Stimulated activated effector memory CD8-positive, alpha-beta T cell treated with anti-CD3 and anti-CD28 coated beads, Interleukin-12 subunit alpha, Interleukin-12 subunit beta, amount 100 ng/mL, for 72 hours (primary cell): ENCODE results near the gene KANK3.
A peak's percentile ranks its signal among the peaks of the same experiment; 100 is the strongest.
"Not testable (repeated sequence)": the region's sequence is repeated elsewhere in the genome, so short reads cannot be mapped to it uniquely, and the experiment has no call there.

ENCODE experiments used
- ATAC-seq: fragments of 150-1000 bp; cut with Tn5 transposase; 2 replicates; pipeline ENCODE4 v1.10.0; 2021
- DNase-seq, 2 donors: peaks; one replicate each; pipeline ENCODE4 v3.0.0; 2021 to 2022; ENCODE audit warnings: low spot score in 2 of 2
- H3K27ac Mint-ChIP-seq: one replicate; pipeline ENCODE4 v1.8.0; 2022; ENCODE audit warnings: mild to moderate bottlenecking, mixed read lengths
- H3K36me3 Mint-ChIP-seq: one replicate; pipeline ENCODE4 v1.8.0; 2022; ENCODE audit warnings: mild to moderate bottlenecking, mixed read lengths
- H3K4me1 Mint-ChIP-seq: one replicate; pipeline ENCODE4 v1.8.0; 2022; ENCODE audit warnings: mixed read lengths
- H3K4me3 Mint-ChIP-seq: one replicate; pipeline ENCODE4 v1.8.0; 2022; ENCODE audit warnings: mild to moderate bottlenecking, mixed read lengths
- H3K9me3 Mint-ChIP-seq: one replicate; pipeline ENCODE4 v1.8.0; 2022; ENCODE audit warnings: mixed read lengths

Gene KANK3

DNA sequence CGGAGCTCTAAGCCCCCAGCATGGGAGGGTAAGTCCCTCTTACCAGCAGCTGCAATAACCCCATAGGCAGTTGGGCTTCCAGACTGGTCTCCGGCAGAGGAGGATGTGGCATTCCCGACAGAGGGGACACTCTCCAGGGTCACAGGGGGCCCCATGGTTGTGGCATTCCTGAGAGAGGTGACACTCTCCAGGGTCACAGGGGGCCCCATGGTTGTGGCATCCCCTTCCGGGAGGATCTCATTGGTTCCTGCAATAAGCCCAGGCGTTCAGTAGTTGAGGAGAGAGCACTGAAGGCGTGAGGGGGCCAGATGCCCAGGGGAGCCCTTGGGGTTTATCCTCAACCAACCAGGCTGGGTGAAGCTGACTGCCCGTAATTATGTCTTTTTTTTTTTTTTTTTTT is 40.3 kb downstream of the KANK3 start:
- DNase-seq = no peak
- ATAC-seq = no peak
- Mint-ChIP-seq H3K36me3 (peaks cover 50% of the 10 kb centered on the region), H3K4me1 (peaks cover 29% of the 10 kb centered on the region), H3K9me3 (no peaks in the 10 kb centered on the region), H3K4me3 (no peak overlapping the region), H3K27ac (no peak overlapping the region)

DNA sequence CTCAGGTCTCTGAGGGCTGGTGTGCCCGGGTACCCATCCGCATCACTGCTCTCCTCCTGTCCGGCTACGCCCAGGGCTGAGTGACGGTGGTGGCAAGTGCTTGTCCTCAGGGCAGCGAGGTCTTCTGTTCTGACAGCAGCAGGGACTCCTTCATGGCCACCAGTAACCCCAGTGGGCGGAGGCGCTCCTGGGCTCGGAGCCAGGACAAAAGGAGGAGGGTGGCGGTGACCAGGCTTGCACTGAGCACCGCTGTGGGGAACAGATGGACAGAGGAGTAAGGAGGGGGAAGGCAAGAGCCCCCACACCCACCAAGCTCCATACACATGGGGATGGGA is 40.7 kb downstream of the KANK3 start:
- peaks cover 46% of the 10 kb centered on the region for H3K36me3 Mint-ChIP-seq
- ATAC-seq (no peak), DNase-seq (no peak)
- H3K9me3 Mint-ChIP-seq = no peaks in the 10 kb centered on the region
- H3K27ac Mint-ChIP-seq = no peak overlapping the region
- no peak overlapping the region for H3K4me3 Mint-ChIP-seq
- peaks cover 25% of the 10 kb centered on the region for H3K4me1 Mint-ChIP-seq

DNA sequence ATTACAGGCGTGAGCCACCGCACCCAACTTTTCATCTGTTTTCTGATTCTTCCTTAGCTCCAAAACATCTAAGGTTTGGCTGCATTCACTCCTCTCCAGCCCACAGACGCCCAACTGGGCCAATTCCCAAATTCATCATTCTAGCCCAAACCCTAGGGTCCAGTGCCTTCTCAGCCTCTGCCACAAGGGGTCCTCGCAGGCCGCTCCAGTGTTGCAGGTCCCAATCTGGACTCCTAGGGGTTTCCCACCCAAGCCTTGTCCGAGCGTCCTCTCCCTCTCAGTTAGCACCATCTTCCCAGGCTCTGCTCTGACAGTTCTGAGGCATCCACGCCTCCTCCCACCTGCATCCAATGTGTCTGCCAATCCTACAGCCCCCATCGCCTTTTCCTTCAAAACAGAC is 51.7 kb downstream of the KANK3 start:
- H3K4me1 Mint-ChIP-seq, H3K27ac Mint-ChIP-seq, H3K9me3 Mint-ChIP-seq, DNase-seq, H3K36me3 Mint-ChIP-seq, H3K4me3 Mint-ChIP-seq: not testable (repeated sequence)
- peak; percentile 58 for ATAC-seq

DNA sequence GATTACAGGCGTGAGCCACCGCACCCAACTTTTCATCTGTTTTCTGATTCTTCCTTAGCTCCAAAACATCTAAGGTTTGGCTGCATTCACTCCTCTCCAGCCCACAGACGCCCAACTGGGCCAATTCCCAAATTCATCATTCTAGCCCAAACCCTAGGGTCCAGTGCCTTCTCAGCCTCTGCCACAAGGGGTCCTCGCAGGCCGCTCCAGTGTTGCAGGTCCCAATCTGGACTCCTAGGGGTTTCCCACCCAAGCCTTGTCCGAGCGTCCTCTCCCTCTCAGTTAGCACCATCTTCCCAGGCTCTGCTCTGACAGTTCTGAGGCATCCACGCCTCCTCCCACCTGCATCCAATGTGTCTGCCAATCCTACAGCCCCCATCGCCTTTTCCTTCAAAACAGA is 66.6 kb downstream of the KANK3 start:
- H3K4me3 Mint-ChIP-seq, H3K27ac Mint-ChIP-seq, H3K9me3 Mint-ChIP-seq, H3K4me1 Mint-ChIP-seq, H3K36me3 Mint-ChIP-seq, DNase-seq: not testable (repeated sequence)
- peak; percentile 63 for ATAC-seq
